GM23338 (cell line): ENCODE measurements around the gene ZNF189.

Experiments used
- EZH2 ChIP-seq: fragments of 200-600 bp; sonication (generic); IDR thresholded peaks from one replicate; pipeline ENCODE4 v1.8.0; 2017; ENCODE audit warnings: antibody characterized with exemption, mild to moderate bottlenecking, low read depth; ENCODE audit not compliant: unreplicated experiment
- POLR2AphosphoS5 ChIP-seq: IDR thresholded peaks from 2 replicates; pipeline ENCODE4 v1.6.1; 2016; ENCODE audit warnings: antibody characterized with exemption, low read depth
- TF ChIP-seq, protein P1 (sequence below), 2 experiments: fragments of 200-600 bp in 1 of 2; sonication (generic) in 1 of 2; conservative IDR thresholded peaks; 2 replicates each; pipeline versions ENCODE4 v1.5.1 to v1.6.1; 2016 to 2017; ENCODE audit warnings: antibody characterized with exemption in 2 of 2, low read depth in 2 of 2, mild to moderate bottlenecking in 2 of 2, moderate library complexity in 1 of 2
- TF ChIP-seq, protein P2 (sequence below): IDR thresholded peaks from one replicate; pipeline ENCODE4 v1.6.1; 2018; ENCODE audit warnings: antibody characterized with exemption; ENCODE audit not compliant: unreplicated experiment

DNA sequence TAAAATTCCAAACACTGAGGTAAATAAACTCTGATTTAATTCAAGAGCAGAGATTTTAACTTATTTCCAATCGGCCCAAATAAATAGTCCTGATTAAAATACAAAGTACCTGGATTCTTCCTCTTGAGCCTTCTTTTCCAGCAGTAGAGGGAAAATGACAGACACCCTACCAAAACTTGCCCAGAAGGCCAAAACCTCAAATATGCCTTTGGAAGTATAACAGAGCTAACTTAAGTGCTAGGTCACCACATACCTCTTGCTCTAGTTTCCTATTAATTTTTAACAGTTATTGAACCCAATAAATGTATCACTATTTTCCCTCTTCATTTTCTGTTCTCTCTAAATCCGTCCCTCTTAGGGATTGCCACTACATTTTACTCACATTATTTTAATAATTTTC is 15.3 kb upstream of the ZNF189 start:
- TF ChIP-seq, protein P1, sequence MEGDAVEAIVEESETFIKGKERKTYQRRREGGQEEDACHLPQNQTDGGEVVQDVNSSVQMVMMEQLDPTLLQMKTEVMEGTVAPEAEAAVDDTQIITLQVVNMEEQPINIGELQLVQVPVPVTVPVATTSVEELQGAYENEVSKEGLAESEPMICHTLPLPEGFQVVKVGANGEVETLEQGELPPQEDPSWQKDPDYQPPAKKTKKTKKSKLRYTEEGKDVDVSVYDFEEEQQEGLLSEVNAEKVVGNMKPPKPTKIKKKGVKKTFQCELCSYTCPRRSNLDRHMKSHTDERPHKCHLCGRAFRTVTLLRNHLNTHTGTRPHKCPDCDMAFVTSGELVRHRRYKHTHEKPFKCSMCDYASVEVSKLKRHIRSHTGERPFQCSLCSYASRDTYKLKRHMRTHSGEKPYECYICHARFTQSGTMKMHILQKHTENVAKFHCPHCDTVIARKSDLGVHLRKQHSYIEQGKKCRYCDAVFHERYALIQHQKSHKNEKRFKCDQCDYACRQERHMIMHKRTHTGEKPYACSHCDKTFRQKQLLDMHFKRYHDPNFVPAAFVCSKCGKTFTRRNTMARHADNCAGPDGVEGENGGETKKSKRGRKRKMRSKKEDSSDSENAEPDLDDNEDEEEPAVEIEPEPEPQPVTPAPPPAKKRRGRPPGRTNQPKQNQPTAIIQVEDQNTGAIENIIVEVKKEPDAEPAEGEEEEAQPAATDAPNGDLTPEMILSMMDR (conservative IDR thresholded peaks at IDR 0.05; ENCODE audit: low read depth in 2 of 2): no peak
- TF ChIP-seq, protein P2, sequence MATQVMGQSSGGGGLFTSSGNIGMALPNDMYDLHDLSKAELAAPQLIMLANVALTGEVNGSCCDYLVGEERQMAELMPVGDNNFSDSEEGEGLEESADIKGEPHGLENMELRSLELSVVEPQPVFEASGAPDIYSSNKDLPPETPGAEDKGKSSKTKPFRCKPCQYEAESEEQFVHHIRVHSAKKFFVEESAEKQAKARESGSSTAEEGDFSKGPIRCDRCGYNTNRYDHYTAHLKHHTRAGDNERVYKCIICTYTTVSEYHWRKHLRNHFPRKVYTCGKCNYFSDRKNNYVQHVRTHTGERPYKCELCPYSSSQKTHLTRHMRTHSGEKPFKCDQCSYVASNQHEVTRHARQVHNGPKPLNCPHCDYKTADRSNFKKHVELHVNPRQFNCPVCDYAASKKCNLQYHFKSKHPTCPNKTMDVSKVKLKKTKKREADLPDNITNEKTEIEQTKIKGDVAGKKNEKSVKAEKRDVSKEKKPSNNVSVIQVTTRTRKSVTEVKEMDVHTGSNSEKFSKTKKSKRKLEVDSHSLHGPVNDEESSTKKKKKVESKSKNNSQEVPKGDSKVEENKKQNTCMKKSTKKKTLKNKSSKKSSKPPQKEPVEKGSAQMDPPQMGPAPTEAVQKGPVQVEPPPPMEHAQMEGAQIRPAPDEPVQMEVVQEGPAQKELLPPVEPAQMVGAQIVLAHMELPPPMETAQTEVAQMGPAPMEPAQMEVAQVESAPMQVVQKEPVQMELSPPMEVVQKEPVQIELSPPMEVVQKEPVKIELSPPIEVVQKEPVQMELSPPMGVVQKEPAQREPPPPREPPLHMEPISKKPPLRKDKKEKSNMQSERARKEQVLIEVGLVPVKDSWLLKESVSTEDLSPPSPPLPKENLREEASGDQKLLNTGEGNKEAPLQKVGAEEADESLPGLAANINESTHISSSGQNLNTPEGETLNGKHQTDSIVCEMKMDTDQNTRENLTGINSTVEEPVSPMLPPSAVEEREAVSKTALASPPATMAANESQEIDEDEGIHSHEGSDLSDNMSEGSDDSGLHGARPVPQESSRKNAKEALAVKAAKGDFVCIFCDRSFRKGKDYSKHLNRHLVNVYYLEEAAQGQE: no peak
- no peak for TF ChIP-seq POLR2AphosphoS5
- TF ChIP-seq EZH2: no peak
